Measurements from ENCODE around the gene ZNF544.

DNA sequence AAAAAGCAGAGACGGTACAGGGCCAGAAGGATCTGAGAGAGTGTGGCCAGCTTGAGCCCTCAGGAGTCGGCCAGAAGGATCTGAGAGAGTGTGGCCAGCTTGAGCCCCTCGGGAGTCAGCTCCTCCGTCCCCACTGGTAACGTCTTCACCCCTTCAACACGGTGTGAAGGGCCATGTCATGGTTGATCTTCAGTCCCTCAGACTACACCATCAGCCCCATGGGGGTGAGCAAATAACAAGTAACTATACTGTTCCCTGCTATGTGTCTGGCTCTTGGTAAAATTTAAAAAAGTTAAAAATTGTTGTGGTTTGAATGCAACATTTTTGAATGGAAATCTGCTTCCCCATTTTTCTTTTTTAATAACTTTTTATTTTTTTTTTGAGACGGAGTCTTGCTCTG is 48.5 kb downstream of the ZNF544 start:
- no peak for TF ChIP-seq POLR2A (IDR thresholded peaks at IDR 0.05)
- TF ChIP-seq CTCF (IDR thresholded peaks at IDR 0.05): no peak
